Cerebellar nuclear complex (tissue), 1 donor: ENCODE data around the gene ATXN1.
"Not testable (repeated sequence)": the region's sequence is repeated elsewhere in the genome, so short reads cannot be mapped to it uniquely, and the experiment has no call there.

Source experiments
- DNase-seq, 2 experiments: peaks; one replicate each; lab custom pipeline; 2025; lab: John Stamatoyannopoulos, UW

Gene ATXN1

GRCh38 chr6:16473908-16474771 lies 287.1 kb downstream of the ATXN1 start:
- no peak for DNase-seq

GRCh38 chr6:16473184-16473907 lies 287.9 kb downstream of the ATXN1 start:
- no peak for DNase-seq

- no peak for DNase-seq
Observed at GRCh38 chr6:16472349-16473069, 288.8 kb downstream of the ATXN1 start.

- DNase-seq, result no peak
Observed at GRCh38 chr6:16471910-16472297, 289.4 kb downstream of the ATXN1 start.

- no peak for DNase-seq
Observed at GRCh38 chr6:16471222-16471909, 289.9 kb downstream of the ATXN1 start.

GRCh38 chr6:16470502-16471221 lies 290.6 kb downstream of the ATXN1 start:
- no peak for DNase-seq

GRCh38 chr6:16468991-16469615 lies 292.2 kb downstream of the ATXN1 start:
- DNase-seq, result no peak

- DNase-seq, result no peak
Observed at GRCh38 chr6:16466800-16467553, 294.3 kb downstream of the ATXN1 start.

GRCh38 chr6:16464045-16464444 lies 297.2 kb downstream of the ATXN1 start:
- no peak for DNase-seq

- not testable (repeated sequence) for DNase-seq
Observed at GRCh38 chr6:16463246-16463645, 298.0 kb downstream of the ATXN1 start.

- no peak for DNase-seq
Observed at GRCh38 chr6:16461491-16461890, 299.8 kb downstream of the ATXN1 start.

- not testable (repeated sequence) for DNase-seq
Observed at GRCh38 chr6:16459472-16459871, 301.8 kb downstream of the ATXN1 start.

GRCh38 chr6:16452348-16452747 lies 308.9 kb downstream of the ATXN1 start:
- DNase-seq, result no peak

GRCh38 chr6:16450821-16451220 lies 310.4 kb downstream of the ATXN1 start:
- DNase-seq, result no peak

- DNase-seq, result no peak
Observed at GRCh38 chr6:16450285-16450684, 311.0 kb downstream of the ATXN1 start.

- no peak for DNase-seq
Observed at GRCh38 chr6:16446273-16446672, 315.0 kb downstream of the ATXN1 start.

- no peak for DNase-seq
Observed at GRCh38 chr6:16442031-16442430, 319.2 kb downstream of the ATXN1 start.

GRCh38 chr6:16441262-16441661 lies 320.0 kb downstream of the ATXN1 start:
- no peak for DNase-seq

- DNase-seq, result no peak
Observed at GRCh38 chr6:16440636-16441212, 320.5 kb downstream of the ATXN1 start.
